ENCODE measurements around the gene RPS15.

The RPS15 gene

GRCh38 chr19:1438035-1438932, at the start of gene RPS15:
Gene RPS15, plus strand, starts transcription at chr19:1438396. Its CDS starts 30 bp downstream, at chr19:1438426.
- DNase-seq = peak; percentile 97

GRCh38 chr19:1388637-1389026, 49.6 kb upstream of the RPS15 start:
- no peak for DNase-seq

- no peak for DNase-seq
These were observed 48.9 kb upstream of the RPS15 start for GRCh38 chr19:1389033-1389940.

- no peak for DNase-seq
These were observed 47.2 kb upstream of the RPS15 start for GRCh38 chr19:1390890-1391423.

GRCh38 chr19:1392407-1392806, 45.8 kb upstream of the RPS15 start:
- no peak for DNase-seq

GRCh38 chr19:1392939-1393530, 45.2 kb upstream of the RPS15 start:
- no peak for DNase-seq

- no peak for DNase-seq
These were observed 44.4 kb upstream of the RPS15 start for GRCh38 chr19:1393841-1394240.

GRCh38 chr19:1394252-1395193, 43.7 kb upstream of the RPS15 start:
- no peak for DNase-seq

- no peak for DNase-seq
These were observed 42.8 kb upstream of the RPS15 start for GRCh38 chr19:1395194-1396018.

- DNase-seq = no peak
These were observed 42.0 kb upstream of the RPS15 start for GRCh38 chr19:1396019-1396767.

GRCh38 chr19:1396768-1397679, 41.2 kb upstream of the RPS15 start:
- DNase-seq = no peak

- no peak for DNase-seq
These were observed 40.4 kb upstream of the RPS15 start for GRCh38 chr19:1397838-1398237.

- no peak for DNase-seq
These were observed 39.1 kb upstream of the RPS15 start for GRCh38 chr19:1399079-1399478.

GRCh38 chr19:1399745-1400144, 38.5 kb upstream of the RPS15 start:
- no peak for DNase-seq

- no peak for DNase-seq
These were observed 37.7 kb upstream of the RPS15 start for GRCh38 chr19:1400281-1401137.

GRCh38 chr19:1401138-1401888, 36.9 kb upstream of the RPS15 start, which contains the start of gene GAMT:
Gene GAMT, minus strand, starts transcription at chr19:1401542. Its CDS starts 66 bp downstream, at chr19:1401476.
- DNase-seq = peak; percentile 56

- DNase-seq = no peak
These were observed 36.3 kb upstream of the RPS15 start for GRCh38 chr19:1401889-1402217.
